K562 (cell line): ENCODE measurements around the gene C1QTNF5. TPM values are rescaled to one million over a fixed set of nuclear protein-coding genes. Genes with fewer than 3 reads are reported as not detected.

Experiments used
- CBFA2T2 ChIP-seq: fragments of 450-650 bp; conservative IDR thresholded peaks from 2 replicates; pipeline ENCODE4 v1.6.1; 2017; ENCODE audit warnings: mild to moderate bottlenecking
- EGR1 ChIP-seq: fragments of 450-650 bp; conservative IDR thresholded peaks from 2 replicates; pipeline ENCODE4 v1.6.1; 2017; ENCODE audit warnings: mild to moderate bottlenecking
- FOXJ2 ChIP-seq: fragments of 200-800 bp; sonication (Bioruptor generic); IDR thresholded peaks from 2 replicates; pipeline ENCODE4 v1.6.1; 2016; ENCODE audit warnings: missing genetic modification characterization, missing compliant biosample characterization
- HDAC1 ChIP-seq, 2 experiments: fragments of 450-650 bp; IDR thresholded peaks; 2 replicates each; pipeline ENCODE4 v1.6.1; 2016 to 2017; ENCODE audit warnings: inconsistent platforms in 1 of 2, mild to moderate bottlenecking in 1 of 2, moderate library complexity in 1 of 2
- HIVEP1 ChIP-seq: fragments of 250-450 bp; sonication (Bioruptor Pico); IDR thresholded peaks from 2 replicates; pipeline ENCODE4 v1.4.0; 2020; ENCODE audit warnings: mild to moderate bottlenecking
- HMGXB4 ChIP-seq: sonication (generic); formaldehyde crosslinking; IDR thresholded peaks from 2 replicates; pipeline ENCODE4 v1.8.1; 2023; ENCODE audit warnings: mild to moderate bottlenecking, missing genetic modification reagents
- NFE2 ChIP-seq: IDR thresholded peaks from 2 replicates; pipeline ENCODE4 v1.6.1; 2014; ENCODE audit warnings: antibody characterized with exemption, low read depth
- PHF21A ChIP-seq: fragments of 450-650 bp; IDR thresholded peaks from 2 replicates; pipeline ENCODE4 v1.6.1; 2017; ENCODE audit warnings: low read depth, borderline replicate concordance
- PTBP1 ChIP-seq: fragments of 200-400 bp; formaldehyde crosslinking; IDR thresholded peaks from 2 replicates; pipeline ENCODE4 v1.6.1; 2017; ENCODE audit warnings: low read depth, low read length
- REST ChIP-seq, 2 experiments: fragments of 450-650 bp; formaldehyde crosslinking in 1 of 2; IDR thresholded peaks; 2 replicates each; pipeline versions ENCODE4 v1.4.0 to v1.6.1; 2014 to 2020; ENCODE audit warnings: mild to moderate bottlenecking in 2 of 2, borderline replicate concordance in 1 of 2, low read depth in 1 of 2
- SMARCA5 ChIP-seq: fragments of 450-650 bp; IDR thresholded peaks from 2 replicates; pipeline ENCODE4 v1.6.1; 2016
- TAF7 ChIP-seq: fragments of 450-650 bp; IDR thresholded peaks from 2 replicates; pipeline ENCODE4 v1.6.1; 2016; ENCODE audit warnings: missing genetic modification characterization, missing compliant biosample characterization
- TBL1XR1 ChIP-seq, 2 experiments: IDR thresholded peaks; 2 replicates each; pipeline ENCODE4 v1.6.1; 2012; ENCODE audit warnings: improper control_type of control experiment in 2 of 2, low read length in 2 of 2, mild to moderate bottlenecking in 1 of 2
- ZNF140 ChIP-seq: fragments of 250-450 bp; sonication (Bioruptor Pico); IDR thresholded peaks from 2 replicates; pipeline ENCODE4 v1.8.0; 2021; ENCODE audit warnings: moderate library complexity, mild to moderate bottlenecking, inconsistent platforms
- ZNF431 ChIP-seq: sonication (generic); formaldehyde crosslinking; IDR thresholded peaks from 2 replicates; pipeline ENCODE4 v1.8.0; 2022; ENCODE audit warnings: mild to moderate bottlenecking, missing genetic modification reagents
- ZNF584 ChIP-seq: fragments of 200-800 bp; sonication (Bioruptor generic); IDR thresholded peaks from 2 replicates; pipeline ENCODE4 v1.6.1; 2016; ENCODE audit warnings: low read depth, mild to moderate bottlenecking, missing genetic modification characterization, missing compliant biosample characterization
- polyA plus RNA-seq, 8 experiments: library from polyadenylated mRNA; depleted of rRNA in 4 of 8; stranded (reverse) in 5 of 8; unstranded in 3 of 8; fragments of >200 nt; fragmentation: Nextera tagmentation in 2 of 8; fragmentation: Illumina TruSeq in 1 of 8; extraction: Ambion mirVana in 2 of 8; extraction: Trizol in 1 of 8; gene quantifications; 2 replicates each; pipeline versions ENCODE4 v1.2.1 to v1.2.3, GENCODE V29; 2011 to 2014; ENCODE audit warnings: inconsistent platforms in 1 of 8, missing spikeins in 1 of 8
- total RNA-seq, 7 experiments: library from RNA; depleted of rRNA in 6 of 7; stranded (reverse); fragments of >200 nt in 6 of 7; fragmentation: Illumina TruSeq in 2 of 7; extraction: Trizol in 2 of 7; gene quantifications; 2 replicates each; pipeline versions ENCODE4 v1.2.1 to v1.2.3, GENCODE V29; 2011 to 2021; ENCODE audit warnings: low replicate concordance in 1 of 7
- TF ChIP-seq, protein P1 (sequence below): sonication (generic); formaldehyde crosslinking; IDR thresholded peaks from 2 replicates; pipeline ENCODE4 v1.5.0; 2020; ENCODE audit warnings: missing genetic modification reagents

C1QTNF5 gene
- total and polyA plus RNA-seq, 9 of the 15 experiments (the other 6 are each of a cell fraction or from before 2014, with no cell fraction given): 0.07 to 0.76 (median 0.24) TPM; not detected in 1

- TF ChIP-seq REST (IDR thresholded peaks at IDR 0.05; ENCODE audit: borderline replicate concordance) (0 out of 2 replicates have a peak, but pooled peaks have one; percentile 5), REST (CRISPR knock-in tag; IDR thresholded peaks at IDR 0.05; ENCODE audit: low read depth) (no peak), ZNF140 (CRISPR knock-in tag) (no peak), HIVEP1 (CRISPR knock-in tag) (no peak), HDAC1 (IDR thresholded peaks at IDR 0.05) (peak in 1 of 2 experiments; percentile 57; a peak in 2 of 4 replicates), HMGXB4 (CRISPR knock-in tag) (no peak), FOXJ2 (tag) (no peak), PTBP1 (no peak), TBL1XR1 (IDR thresholded peaks at IDR 0.05; ENCODE audit: low read length in 2 of 2) (peak in 1 of 2 experiments; percentile 52; a peak in 1 of 4 replicates), ZNF431 (no peak), TAF7 (no peak), SMARCA5 (no peak), PHF21A (no peak), CBFA2T2 (peak; percentile 26; the same call in 1 of the 2 replicates), ZNF584 (CRISPR knock-in tag) (no peak), NFE2 (peak; percentile 32; the same call in 1 of the 2 replicates), EGR1 (peak; percentile 88)
- TF ChIP-seq, protein P1, sequence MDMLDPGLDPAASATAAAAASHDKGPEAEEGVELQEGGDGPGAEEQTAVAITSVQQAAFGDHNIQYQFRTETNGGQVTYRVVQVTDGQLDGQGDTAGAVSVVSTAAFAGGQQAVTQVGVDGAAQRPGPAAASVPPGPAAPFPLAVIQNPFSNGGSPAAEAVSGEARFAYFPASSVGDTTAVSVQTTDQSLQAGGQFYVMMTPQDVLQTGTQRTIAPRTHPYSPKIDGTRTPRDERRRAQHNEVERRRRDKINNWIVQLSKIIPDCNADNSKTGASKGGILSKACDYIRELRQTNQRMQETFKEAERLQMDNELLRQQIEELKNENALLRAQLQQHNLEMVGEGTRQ (CRISPR knock-in tag): no peak
Measured at GRCh38 chr11:119361056-119361787, 20.5 kb upstream of the C1QTNF5 start (continued).
